C4-2B (cell line): ENCODE results near the gene UTP14C.

Source experiments
- ZFX ChIP-seq: fragments of 450-650 bp; IDR thresholded peaks from 2 replicates; pipeline ENCODE4 v1.6.1; 2017
- TF ChIP-seq, protein P1 (sequence below): fragments of 450-650 bp; conservative IDR thresholded peaks from 2 replicates; pipeline ENCODE4 v1.5.1; 2017; ENCODE audit warnings: mild to moderate bottlenecking

DNA sequence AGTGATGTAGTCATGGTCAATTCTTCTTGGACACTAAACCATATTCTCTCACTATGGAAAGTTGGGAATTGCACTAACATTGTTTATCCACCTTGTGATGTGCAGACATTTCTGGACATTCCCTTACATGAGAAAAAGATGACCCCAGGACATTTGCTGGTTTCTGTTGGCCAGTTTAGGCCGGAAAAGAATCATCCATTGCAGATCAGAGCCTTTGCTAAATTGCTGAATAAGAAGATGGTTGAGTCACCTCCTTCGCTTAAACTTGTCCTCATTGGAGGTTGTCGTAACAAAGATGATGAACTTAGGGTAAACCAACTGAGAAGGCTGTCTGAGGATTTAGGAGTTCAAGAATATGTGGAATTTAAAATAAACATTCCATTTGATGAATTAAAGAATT lies at the start of gene UTP14C:
- TF ChIP-seq, protein P1, sequence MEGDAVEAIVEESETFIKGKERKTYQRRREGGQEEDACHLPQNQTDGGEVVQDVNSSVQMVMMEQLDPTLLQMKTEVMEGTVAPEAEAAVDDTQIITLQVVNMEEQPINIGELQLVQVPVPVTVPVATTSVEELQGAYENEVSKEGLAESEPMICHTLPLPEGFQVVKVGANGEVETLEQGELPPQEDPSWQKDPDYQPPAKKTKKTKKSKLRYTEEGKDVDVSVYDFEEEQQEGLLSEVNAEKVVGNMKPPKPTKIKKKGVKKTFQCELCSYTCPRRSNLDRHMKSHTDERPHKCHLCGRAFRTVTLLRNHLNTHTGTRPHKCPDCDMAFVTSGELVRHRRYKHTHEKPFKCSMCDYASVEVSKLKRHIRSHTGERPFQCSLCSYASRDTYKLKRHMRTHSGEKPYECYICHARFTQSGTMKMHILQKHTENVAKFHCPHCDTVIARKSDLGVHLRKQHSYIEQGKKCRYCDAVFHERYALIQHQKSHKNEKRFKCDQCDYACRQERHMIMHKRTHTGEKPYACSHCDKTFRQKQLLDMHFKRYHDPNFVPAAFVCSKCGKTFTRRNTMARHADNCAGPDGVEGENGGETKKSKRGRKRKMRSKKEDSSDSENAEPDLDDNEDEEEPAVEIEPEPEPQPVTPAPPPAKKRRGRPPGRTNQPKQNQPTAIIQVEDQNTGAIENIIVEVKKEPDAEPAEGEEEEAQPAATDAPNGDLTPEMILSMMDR = no peak
- no peak for TF ChIP-seq ZFX
